ENCODE results near the gene RAPGEF6. TPM values are rescaled to one million over a fixed set of nuclear protein-coding genes. Genes with fewer than 3 reads are reported as not detected.

The RAPGEF6 gene
- total RNA-seq, 1 donor from 2014 or later: 29.1 TPM

GRCh38 chr5:131570757-131571156, 64.3 kb downstream of the RAPGEF6 start:
- TF ChIP-seq, protein P1, sequence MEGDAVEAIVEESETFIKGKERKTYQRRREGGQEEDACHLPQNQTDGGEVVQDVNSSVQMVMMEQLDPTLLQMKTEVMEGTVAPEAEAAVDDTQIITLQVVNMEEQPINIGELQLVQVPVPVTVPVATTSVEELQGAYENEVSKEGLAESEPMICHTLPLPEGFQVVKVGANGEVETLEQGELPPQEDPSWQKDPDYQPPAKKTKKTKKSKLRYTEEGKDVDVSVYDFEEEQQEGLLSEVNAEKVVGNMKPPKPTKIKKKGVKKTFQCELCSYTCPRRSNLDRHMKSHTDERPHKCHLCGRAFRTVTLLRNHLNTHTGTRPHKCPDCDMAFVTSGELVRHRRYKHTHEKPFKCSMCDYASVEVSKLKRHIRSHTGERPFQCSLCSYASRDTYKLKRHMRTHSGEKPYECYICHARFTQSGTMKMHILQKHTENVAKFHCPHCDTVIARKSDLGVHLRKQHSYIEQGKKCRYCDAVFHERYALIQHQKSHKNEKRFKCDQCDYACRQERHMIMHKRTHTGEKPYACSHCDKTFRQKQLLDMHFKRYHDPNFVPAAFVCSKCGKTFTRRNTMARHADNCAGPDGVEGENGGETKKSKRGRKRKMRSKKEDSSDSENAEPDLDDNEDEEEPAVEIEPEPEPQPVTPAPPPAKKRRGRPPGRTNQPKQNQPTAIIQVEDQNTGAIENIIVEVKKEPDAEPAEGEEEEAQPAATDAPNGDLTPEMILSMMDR (IDR thresholded peaks at IDR 0.05; ENCODE audit: unreplicated experiment): no peak
- Mint-ChIP-seq H3K4me3 (ENCODE audit: low read depth) (no peak overlapping the region), H3K27ac (no peak overlapping the region), H3K4me1 (ENCODE audit: low read depth) (peaks cover 6% of the 10 kb centered on the region), H3K27me3 (no peaks in the 10 kb centered on the region), H3K9me3 (ENCODE audit: low read depth) (peaks cover 22% of the 10 kb centered on the region), H3K36me3 (ENCODE audit: insufficient read depth) (peaks cover 20% of the 10 kb centered on the region)
- DNase-seq (ENCODE audit: low spot score, unreplicated experiment): no peak

- DNase-seq (ENCODE audit: low spot score, unreplicated experiment): no peak
- no peaks in the 10 kb centered on the region for H3K27me3 Mint-ChIP-seq
- H3K9me3 Mint-ChIP-seq (ENCODE audit: low read depth): peaks cover 5% of the 10 kb centered on the region
- peaks cover 20% of the 10 kb centered on the region for H3K4me1 Mint-ChIP-seq (ENCODE audit: low read depth)
- H3K4me3 Mint-ChIP-seq (ENCODE audit: low read depth): no peak overlapping the region
- TF ChIP-seq, protein P1 (IDR thresholded peaks at IDR 0.05; ENCODE audit: unreplicated experiment): no peak
- H3K36me3 Mint-ChIP-seq (ENCODE audit: insufficient read depth): peaks cover 7% of the 10 kb centered on the region
- H3K27ac Mint-ChIP-seq: peak overlapping the region; percentile 34
These were observed 70.8 kb downstream of the RAPGEF6 start for GRCh38 chr5:131564229-131564652.

DNA sequence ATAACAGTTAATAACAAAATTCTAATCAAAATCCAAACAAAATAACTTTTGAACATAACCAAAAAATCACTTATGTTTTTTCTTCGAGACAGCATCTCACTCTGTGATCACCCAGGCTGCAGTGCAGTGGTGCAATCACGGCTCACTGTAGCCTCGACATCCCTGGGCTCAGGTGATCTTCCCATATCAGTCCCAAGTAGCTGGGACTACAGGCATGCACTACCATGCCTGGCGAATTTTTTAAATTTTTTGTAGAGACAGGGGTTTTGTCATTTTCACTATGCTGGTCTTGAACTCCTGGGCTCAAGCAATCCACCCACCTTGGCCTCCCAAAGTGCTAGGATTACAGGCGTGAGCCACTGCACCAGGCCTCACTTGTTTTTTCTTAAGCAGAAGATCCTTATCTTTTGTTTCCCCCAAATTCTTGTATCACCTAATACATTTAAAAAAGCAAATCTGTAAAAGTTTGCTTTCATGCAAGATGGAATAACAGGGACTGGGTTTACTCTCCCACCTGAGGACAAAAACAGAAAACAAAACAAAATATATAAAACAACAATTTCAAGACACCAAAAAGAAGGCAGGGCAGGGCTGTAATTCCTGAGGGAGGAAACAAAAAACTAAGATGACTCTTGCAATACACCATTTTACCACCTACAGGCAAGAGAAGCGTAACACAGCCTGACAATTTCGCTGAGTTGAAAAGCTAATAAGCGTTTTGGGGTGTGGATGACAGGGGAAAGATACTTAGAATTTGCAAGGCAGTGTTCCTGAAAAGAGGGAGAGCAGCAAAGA, 71.4 kb downstream of the RAPGEF6 start:
- H3K27ac Mint-ChIP-seq: peak overlapping the region; percentile 37
- H3K9me3 Mint-ChIP-seq (ENCODE audit: low read depth): peaks cover 5% of the 10 kb centered on the region
- no peak overlapping the region for H3K4me3 Mint-ChIP-seq (ENCODE audit: low read depth)
- TF ChIP-seq, protein P1 (IDR thresholded peaks at IDR 0.05; ENCODE audit: unreplicated experiment): peak; percentile 22
- no peak for DNase-seq (ENCODE audit: low spot score, unreplicated experiment)
- H3K36me3 Mint-ChIP-seq (ENCODE audit: insufficient read depth): peaks cover 7% of the 10 kb centered on the region
- peaks cover 20% of the 10 kb centered on the region for H3K4me1 Mint-ChIP-seq (ENCODE audit: low read depth)
- no peaks in the 10 kb centered on the region for H3K27me3 Mint-ChIP-seq

- no peaks in the 10 kb centered on the region for H3K9me3 Mint-ChIP-seq (ENCODE audit: low read depth)
- H3K27ac Mint-ChIP-seq: no peak overlapping the region
- H3K27me3 Mint-ChIP-seq: no peaks in the 10 kb centered on the region
- no peak overlapping the region for H3K4me3 Mint-ChIP-seq (ENCODE audit: low read depth)
- TF ChIP-seq, protein P1 (IDR thresholded peaks at IDR 0.05; ENCODE audit: unreplicated experiment): no peak
- peaks cover 11% of the 10 kb centered on the region for H3K36me3 Mint-ChIP-seq (ENCODE audit: insufficient read depth)
- DNase-seq (ENCODE audit: low spot score, unreplicated experiment): no peak
- no peaks in the 10 kb centered on the region for H3K4me1 Mint-ChIP-seq (ENCODE audit: low read depth)
These were observed 84.4 kb downstream of the RAPGEF6 start for GRCh38 chr5:131550606-131551005.

GRCh38 chr5:131548176-131548575, 86.9 kb downstream of the RAPGEF6 start:
- Mint-ChIP-seq H3K27ac (no peak overlapping the region), H3K4me1 (ENCODE audit: low read depth) (no peaks in the 10 kb centered on the region), H3K4me3 (ENCODE audit: low read depth) (no peak overlapping the region), H3K27me3 (no peaks in the 10 kb centered on the region), H3K9me3 (ENCODE audit: low read depth) (no peaks in the 10 kb centered on the region), H3K36me3 (ENCODE audit: insufficient read depth) (peaks cover 8% of the 10 kb centered on the region)
- no peak for DNase-seq (ENCODE audit: low spot score, unreplicated experiment)
- TF ChIP-seq, protein P1 (IDR thresholded peaks at IDR 0.05; ENCODE audit: unreplicated experiment): no peak
